K562 (cell line): ENCODE data around the gene DKK3. TPM values are rescaled to one million over a fixed set of nuclear protein-coding genes. Genes with fewer than 3 reads are reported as not detected.

Experiments used
- ATAC-seq: fragments of 200-7000 bp; cut with Tn5 transposase; 3 replicates; pipeline ENCODE4 v1.9.1; 2020; ENCODE audit warnings: moderate library complexity
- BruUV-seq: library from RNA; stranded (reverse); fragments of 400-500 nt; replicated peaks from 2 replicates; lab custom pipeline; 2021; lab: Mats Ljungman, UMichigan
- CTCF ChIA-PET: fragments of 300-600 bp; formaldehyde crosslinking; extraction: SDS; loops from one replicate; lab custom pipeline; 2021; ENCODE audit warnings: low intra/inter-chr PET ratio; lab: Yijun Ruan, JAX
- POLR2A ChIA-PET: fragments of 300-600, 350-650 bp; sonication (Branson Sonifier 250); formaldehyde crosslinking; extraction: SDS; loops from one replicate; lab custom pipeline; 2021; ENCODE audit warnings: antibody characterized with exemption, inconsistent platforms; lab: Yijun Ruan, JAX
- DNase-seq, 4 experiments: peaks; one replicate each; pipeline versions ENCODE4 v3.0.0 to v3.0.0-alpha.2; 2011 to 2018; ENCODE audit warnings: low spot score in 3 of 4, mixed read lengths in 3 of 4; ENCODE audit errors: extremely low read depth in 1 of 4
- FAIRE-seq: peaks from 2 replicates; lab custom pipeline; 2011; peaks lifted over from hg19 to GRCh38; lab: Jason Lieb, UNC
- H2AFZ ChIP-seq: 2 replicates; pipeline ENCODE4 v1.6.0; 2011; ENCODE audit warnings: low read depth, low read length, control low read depth, inconsistent platforms
- H3K27ac ChIP-seq: fragments of 200-600 bp; 3 replicates; pipeline ENCODE4 v1.8.0; 2011; ENCODE audit warnings: low read depth, mild to moderate bottlenecking, control low read depth, inconsistent platforms, low read length, moderate library complexity, mixed read lengths; ENCODE audit errors: extremely low read depth
- H3K27me3 ChIP-seq, 2 experiments: fragments of 300-600 bp in 1 of 2; 2 replicates in 1 of 2; 3 replicates in 1 of 2; pipeline versions ENCODE4 v1.6.0 to v1.8.0; 2011; ENCODE audit warnings: inconsistent platforms in 2 of 2, low read length in 2 of 2, mild to moderate bottlenecking in 1 of 2, mixed read lengths in 1 of 2, moderate library complexity in 1 of 2; ENCODE audit not compliant: control insufficient read depth in 2 of 2, insufficient read depth in 2 of 2
- H3K36me3 ChIP-seq: fragments of 300-600 bp; 3 replicates; pipeline ENCODE4 v1.8.0; 2011; ENCODE audit warnings: mild to moderate bottlenecking, low read length, inconsistent platforms; ENCODE audit not compliant: control insufficient read depth, insufficient read depth
- H3K4me1 ChIP-seq, 2 experiments: fragments of 200-600 bp in 1 of 2; replicated peaks in 1 of 2; 2 replicates in 1 of 2; 3 replicates in 1 of 2; pipeline versions ENCODE4 v1.5.1 to v1.8.0; 2011; ENCODE audit warnings: inconsistent platforms in 2 of 2, low read length in 2 of 2, mild to moderate bottlenecking in 1 of 2, mixed read lengths in 1 of 2, moderate library complexity in 1 of 2; ENCODE audit not compliant: control insufficient read depth in 2 of 2, insufficient read depth in 2 of 2
- H3K4me2 ChIP-seq: 2 replicates; pipeline ENCODE4 v1.6.1; 2011; ENCODE audit warnings: low read length, control low read depth, inconsistent platforms, mixed read lengths; ENCODE audit not compliant: insufficient read depth
- H3K4me3 ChIP-seq: fragments of 200-600 bp; sonication (generic), shearing (Covaris generic); 2 replicates; pipeline ENCODE4 v1.5.1; 2016; ENCODE audit warnings: control low read depth, inconsistent platforms
- H3K79me2 ChIP-seq: fragments of 200-600 bp; 3 replicates; pipeline ENCODE4 v1.8.0; 2011; ENCODE audit warnings: low read length, inconsistent platforms; ENCODE audit not compliant: control insufficient read depth, insufficient read depth
- H3K9ac ChIP-seq, 2 experiments: 2 replicates each; pipeline versions ENCODE4 v1.6.0 to v1.6.1; 2011; ENCODE audit warnings: low read depth in 2 of 2, low read length in 2 of 2, control low read depth in 1 of 2, inconsistent platforms in 1 of 2, mild to moderate bottlenecking in 1 of 2, mixed read lengths in 1 of 2; ENCODE audit not compliant: insufficient read depth in 1 of 2
- H3K9me1 ChIP-seq: one replicate; pipeline ENCODE4 v1.6.0; 2011; ENCODE audit warnings: inconsistent platforms, mild to moderate bottlenecking, low read length, moderate library complexity; ENCODE audit not compliant: control insufficient read depth, insufficient read depth
- H3K9me3 ChIP-seq: replicated peaks from 2 replicates; pipeline ENCODE4 v1.5.1; 2011; ENCODE audit warnings: low read depth, low read length, inconsistent platforms; ENCODE audit not compliant: control insufficient read depth, insufficient read depth
- H4K20me1 ChIP-seq: replicated peaks from 2 replicates; pipeline ENCODE4 v1.6.1; 2011; ENCODE audit warnings: low read length, inconsistent platforms, mixed read lengths; ENCODE audit not compliant: control insufficient read depth, insufficient read depth
- ARID3B ChIP-seq: fragments of 250-450 bp; sonication (Bioruptor Pico); IDR thresholded peaks from 2 replicates; pipeline ENCODE4 v1.4.0; 2020; ENCODE audit warnings: borderline replicate concordance
- DMBX1 ChIP-seq: fragments of 250-450 bp; sonication (Bioruptor Pico); IDR thresholded peaks from 2 replicates; pipeline ENCODE4 v1.8.0; 2022; ENCODE audit warnings: inconsistent platforms, mild to moderate bottlenecking, moderate library complexity, borderline replicate concordance
- EHMT2 ChIP-seq: fragments of 450-650 bp; IDR thresholded peaks from 2 replicates; pipeline ENCODE4 v1.6.1; 2018; ENCODE audit warnings: antibody characterized with exemption
- ELK3 ChIP-seq: fragments of 450-650 bp; formaldehyde crosslinking; IDR thresholded peaks from 2 replicates; pipeline ENCODE4 v1.4.0; 2020; ENCODE audit warnings: mild to moderate bottlenecking
- KAT2B ChIP-seq: IDR thresholded peaks from one replicate; pipeline ENCODE4 v1.6.1; 2012; ENCODE audit warnings: low read depth, mild to moderate bottlenecking, control low read depth, inconsistent platforms, low read length, moderate library complexity
- NCOA4 ChIP-seq: fragments of 450-650 bp; IDR thresholded peaks from 2 replicates; pipeline ENCODE4 v1.6.1; 2018; ENCODE audit warnings: mild to moderate bottlenecking; ENCODE audit not compliant: partially characterized antibody
- SNAPC5 ChIP-seq: fragments of 250-450 bp; sonication (Bioruptor Pico); IDR thresholded peaks from 2 replicates; pipeline ENCODE4 v1.8.0; 2021; ENCODE audit warnings: moderate library complexity, mild to moderate bottlenecking, inconsistent platforms
- SRSF3 ChIP-seq: fragments of 200-400 bp; formaldehyde crosslinking; IDR thresholded peaks from 2 replicates; pipeline ENCODE4 v1.6.1; 2016; ENCODE audit warnings: mild to moderate bottlenecking, low read length, moderate library complexity; ENCODE audit not compliant: insufficient read depth
- STAT5B ChIP-seq: fragments of 250-450 bp; sonication (Bioruptor Pico); IDR thresholded peaks from 2 replicates; pipeline ENCODE4 v1.8.0; 2021; ENCODE audit warnings: mild to moderate bottlenecking, inconsistent platforms
- TBL1XR1 ChIP-seq, 2 experiments: IDR thresholded peaks; 2 replicates each; pipeline ENCODE4 v1.6.1; 2012; ENCODE audit warnings: improper control_type of control experiment in 2 of 2, low read length in 2 of 2, mild to moderate bottlenecking in 1 of 2
- U2AF2 ChIP-seq: fragments of 200-400 bp; formaldehyde crosslinking; optimal IDR thresholded peaks from 2 replicates; pipeline ENCODE3; 2017; ENCODE audit warnings: low read depth, mild to moderate bottlenecking, low read length
- ZMIZ1 ChIP-seq, 2 experiments: fragments of 150-350 bp in 1 of 2; IDR thresholded peaks; 2 replicates each; pipeline ENCODE4 v1.6.1; 2012 to 2016; ENCODE audit warnings: low read depth in 2 of 2, low read length in 2 of 2, mild to moderate bottlenecking in 1 of 2, moderate library complexity in 1 of 2
- ZNF12 ChIP-seq: sonication (generic); formaldehyde crosslinking; IDR thresholded peaks from 2 replicates; pipeline ENCODE4 v1.4.0; 2020; ENCODE audit warnings: mild to moderate bottlenecking, missing genetic modification reagents
- ZNF174 ChIP-seq: fragments of 250-450 bp; sonication (Bioruptor Pico); IDR thresholded peaks from 2 replicates; pipeline ENCODE4 v1.4.0; 2020; ENCODE audit warnings: mild to moderate bottlenecking
- ZNF354B ChIP-seq: fragments of 250-450 bp; sonication (Bioruptor Pico); IDR thresholded peaks from 2 replicates; pipeline ENCODE4 v1.4.0; 2020
- ZNF41 ChIP-seq: fragments of 250-450 bp; sonication (Bioruptor Pico); conservative IDR thresholded peaks from 2 replicates; pipeline ENCODE4 v1.4.0; 2020; ENCODE audit warnings: mild to moderate bottlenecking
- WGBS: fragments of 100-300 bp; shearing (Covaris generic); methylation state at CpG from one replicate; pipeline ENCODE4 v1.1.6; 2016; ENCODE audit warnings: low coverage, mixed read lengths; ENCODE audit not compliant: insufficient coverage; ENCODE audit errors: missing lambda C conversion rate; 5-methylcytosine and 5-hydroxymethylcytosine counted together
- in situ Hi-C: fragments of 300-500 bp; cut with MboI; formaldehyde crosslinking; loops from 4 replicates; pipeline ENCODE4 v1.15.0; 2018; ENCODE audit warnings: inconsistent platforms, mixed read lengths
- intact Hi-C: fragments of 100-400 bp; cut with micrococcal nuclease; formaldehyde crosslinking; loops from 2 replicates; pipeline ENCODE4 v1.14.2; 2022
- polyA plus RNA-seq, 8 experiments: library from polyadenylated mRNA; depleted of rRNA in 4 of 8; stranded (reverse) in 5 of 8; unstranded in 3 of 8; fragments of >200 nt; fragmentation: Nextera tagmentation in 2 of 8; fragmentation: Illumina TruSeq in 1 of 8; extraction: Ambion mirVana in 2 of 8; extraction: Trizol in 1 of 8; gene quantifications; 2 replicates each; pipeline versions ENCODE4 v1.2.1 to v1.2.3, GENCODE V29; 2011 to 2014; ENCODE audit warnings: inconsistent platforms in 1 of 8, missing spikeins in 1 of 8
- total RNA-seq, 7 experiments: library from RNA; depleted of rRNA in 6 of 7; stranded (reverse); fragments of >200 nt in 6 of 7; fragmentation: Illumina TruSeq in 2 of 7; extraction: Trizol in 2 of 7; gene quantifications; 2 replicates each; pipeline versions ENCODE4 v1.2.1 to v1.2.3, GENCODE V29; 2011 to 2021; ENCODE audit warnings: low replicate concordance in 1 of 7

DKK3 gene
- total and polyA plus RNA-seq, 9 of the 15 experiments (the other 6 are each of a cell fraction or from before 2014, with no cell fraction given) = 0.14 to 0.85 (median 0.38) TPM; not detected in 6

- 35% methylated on average over 7 of the region's 7 CpGs for WGBS
- POLR2A ChIA-PET = no interaction called here
- intact Hi-C loops = loop anchor here (5.0 to 10.0 kb wide), 3 partner anchors 51 to 1008 kb away; no protein-coding TSS in a partner anchor
- no peaks in the 10 kb centered on the region for H3K36me3 ChIP-seq
- H3K4me2 ChIP-seq = no peak overlapping the region
- H3K27me3 ChIP-seq = no peaks in the 10 kb centered on the region
- no peak for TF ChIP-seq SNAPC5 (CRISPR knock-in tag)
- no peak for TF ChIP-seq ZMIZ1 (IDR thresholded peaks at IDR 0.05; ENCODE audit: low read depth in 2 of 2, low read length in 2 of 2)
- no peak for TF ChIP-seq TBL1XR1 (IDR thresholded peaks at IDR 0.05; ENCODE audit: low read length in 2 of 2)
- TF ChIP-seq EHMT2 = no peak
- TF ChIP-seq ZNF12 = no peak
- TF ChIP-seq ARID3B = no peak
- TF ChIP-seq ELK3 (CRISPR knock-in tag) = no peak
- TF ChIP-seq ZNF354B (CRISPR knock-in tag) = no peak
- TF ChIP-seq ZNF174 (CRISPR knock-in tag) = no peak
- TF ChIP-seq ZNF41 (CRISPR knock-in tag) = no peak
- TF ChIP-seq KAT2B = no peak
- TF ChIP-seq STAT5B (CRISPR knock-in tag) = no peak
- TF ChIP-seq U2AF2 = no peak
- no peak for TF ChIP-seq NCOA4
- no peak for TF ChIP-seq SRSF3
- no peak for TF ChIP-seq DMBX1 (CRISPR knock-in tag)
- BruUV-seq = no TSS peak
- peaks cover 0 to 12% of the 10 kb centered on the region in 2 experiments; a peak in 3 of 5 replicates for H3K4me1 ChIP-seq
- H3K9ac ChIP-seq = no peak overlapping the region
- no peak for DNase-seq
- CTCF ChIA-PET = interaction anchor here (2.7 to 7.0 kb wide), 3 partner anchors 112 to 245 kb away, joined by 15 to 110 read pairs (median 15); no protein-coding TSS in a partner anchor
- ATAC-seq = no peak
- FAIRE-seq = no peak
- no peaks in the 10 kb centered on the region for H3K9me3 ChIP-seq
- no peaks in the 10 kb centered on the region for H3K79me2 ChIP-seq
- no peak overlapping the region for H3K4me3 ChIP-seq
- no peak overlapping the region for H2AFZ ChIP-seq
- H4K20me1 ChIP-seq = no peaks in the 10 kb centered on the region
- in situ Hi-C loops = no loop called here
- H3K9me1 ChIP-seq = no peaks in the 10 kb centered on the region
- H3K27ac ChIP-seq = no peak overlapping the region
Measured at GRCh38 chr11:12043221-12043620, 34.8 kb upstream of the DKK3 start.
